BJ (cell line): Measurements from ENCODE around the gene OSTF1. TPM values are rescaled to one million over a fixed set of nuclear protein-coding genes. Genes with fewer than 3 reads are reported as not detected.

Experiments
- CTCF ChIA-PET: fragments of 350-600 bp; formaldehyde crosslinking; extraction: SDS; loops from one replicate; lab custom pipeline; 2021; ENCODE audit warnings: antibody characterized with exemption, inconsistent platforms; lab: Yijun Ruan, JAX
- POLR2A ChIA-PET: fragments of 300-600 bp; sonication (Branson Sonifier 250); formaldehyde crosslinking; extraction: SDS; loops from one replicate; lab custom pipeline; 2021; ENCODE audit warnings: antibody characterized with exemption; lab: Charles Lee
- DNase-seq: peaks from one replicate; pipeline ENCODE4 v3.0.0-alpha.2; 2011; ENCODE audit warnings: low read depth
- H3K27me3 ChIP-seq: 2 replicates; pipeline ENCODE4 v1.6.0; 2011; ENCODE audit warnings: low read length; ENCODE audit not compliant: control insufficient read depth, insufficient read depth
- H3K36me3 ChIP-seq: 2 replicates; pipeline ENCODE4 v1.5.1; 2011; ENCODE audit warnings: low read length; ENCODE audit not compliant: control insufficient read depth, insufficient read depth
- H3K4me3 ChIP-seq: 2 replicates; pipeline ENCODE4 v1.5.1; 2011; ENCODE audit warnings: low read depth, mild to moderate bottlenecking, control low read depth, low read length
- CTCF ChIP-seq: IDR thresholded peaks from 2 replicates; pipeline ENCODE4 v1.5.1; 2011; ENCODE audit warnings: low read depth, mild to moderate bottlenecking, control low read depth, inconsistent platforms, low read length, moderate library complexity; ENCODE audit not compliant: insufficient read depth
- polyA plus RNA-seq: library from polyadenylated mRNA; depleted of rRNA; stranded (reverse); fragments of >200 nt; gene quantifications from 2 replicates; pipeline ENCODE4 v1.2.3, GENCODE V29; 2011

Gene OSTF1
- polyA plus RNA-seq, 1 experiment: 15.5 TPM

DNA sequence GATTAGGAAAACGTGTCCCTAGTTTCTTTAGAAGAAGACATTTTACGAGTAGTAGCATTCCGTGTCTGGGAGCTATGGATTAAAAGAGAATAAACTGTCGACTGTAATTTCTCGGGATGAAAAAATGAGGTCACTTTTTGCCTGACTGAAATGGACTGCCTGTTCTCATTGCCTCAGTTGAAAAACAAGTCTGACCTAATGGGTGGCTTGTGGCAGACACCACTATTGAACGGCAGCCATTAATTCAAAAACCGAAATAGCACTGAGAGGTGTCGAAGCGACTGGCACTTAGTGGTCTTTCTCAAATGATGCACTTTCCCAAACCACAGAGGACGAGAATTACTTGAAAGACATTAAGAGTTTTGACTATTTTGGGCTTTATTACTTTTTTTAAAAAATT is 35.4 kb downstream of the OSTF1 start:
- no peak for TF ChIP-seq CTCF
- no peak overlapping the region for H3K4me3 ChIP-seq
- ChIA-PET CTCF (interaction anchor here (0.9 kb wide), 1 partner anchor 171 kb away, joined by 3 read pairs; no protein-coding TSS in a partner anchor), POLR2A (no interaction called here)
- DNase-seq: no peak
- H3K36me3 ChIP-seq: peaks cover 2% of the 10 kb centered on the region
- H3K27me3 ChIP-seq: no peaks in the 10 kb centered on the region

DNA sequence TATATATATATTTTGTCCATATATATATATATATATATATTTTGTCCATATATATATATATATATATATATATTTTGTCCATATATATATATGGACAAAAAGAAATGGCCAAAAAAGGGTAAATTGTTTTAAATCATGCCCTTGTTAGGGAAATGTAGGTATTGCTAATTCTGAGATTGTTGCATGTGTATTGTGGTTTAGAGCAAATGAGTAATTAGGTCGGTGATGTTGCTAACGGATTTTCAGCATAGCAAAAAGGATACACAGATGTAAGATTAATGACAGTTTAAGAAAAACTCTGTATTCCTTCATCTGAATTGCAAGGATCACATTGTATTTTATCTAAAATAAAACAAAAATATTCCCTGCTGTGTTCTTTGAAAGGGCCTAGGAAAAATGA is 40.2 kb downstream of the OSTF1 start:
- TF ChIP-seq CTCF: no peak
- DNase-seq: no peak
- ChIA-PET POLR2A (no interaction called here), CTCF (no interaction called here)
- no peaks in the 10 kb centered on the region; the same call in 1 of the 2 replicates for H3K36me3 ChIP-seq
- H3K27me3 ChIP-seq: no peaks in the 10 kb centered on the region
- no peak overlapping the region for H3K4me3 ChIP-seq

GRCh38 chr9:75130172-75130571 is 41.9 kb downstream of the OSTF1 start:
- ChIA-PET CTCF (interaction anchor here (1.1 to 1.6 kb wide), 2 partner anchors 12 to 38 kb away, joined by 3 read pairs; no protein-coding TSS in a partner anchor), POLR2A (no interaction called here)
- no peak for DNase-seq
- H3K36me3 ChIP-seq: no peaks in the 10 kb centered on the region; the same call in none of the 2 replicates
- TF ChIP-seq CTCF: no peak
- H3K4me3 ChIP-seq: no peak overlapping the region
- H3K27me3 ChIP-seq: no peaks in the 10 kb centered on the region

- Histone ChIP-seq H3K36me3 (no peaks in the 10 kb centered on the region; the same call in none of the 2 replicates), H3K4me3 (no peak overlapping the region), H3K27me3 (no peaks in the 10 kb centered on the region)
- CTCF ChIA-PET: interaction anchor here (1.1 to 1.6 kb wide), 4 partner anchors 11 to 39 kb away, joined by 3 read pairs; no protein-coding TSS in a partner anchor
- DNase-seq: peak; percentile 74
- POLR2A ChIA-PET: interaction anchor here (0.6 kb wide), 1 partner anchor 589 kb away, joined by 3 read pairs; no protein-coding TSS in a partner anchor
- TF ChIP-seq CTCF: no peak
Measured at GRCh38 chr9:75130621-75131230, 42.4 kb downstream of the OSTF1 start.

- POLR2A ChIA-PET: no interaction called here
- Histone ChIP-seq H3K27me3 (no peaks in the 10 kb centered on the region), H3K36me3 (peaks cover under 1% of the 10 kb centered on the region), H3K4me3 (no peak overlapping the region)
- no peak for TF ChIP-seq CTCF
- CTCF ChIA-PET: interaction anchor here (0.8 to 1.6 kb wide), 3 partner anchors 10 to 40 kb away, joined by 3 read pairs; no protein-coding TSS in a partner anchor
- DNase-seq: no peak
Measured at GRCh38 chr9:75131700-75132099, 43.4 kb downstream of the OSTF1 start.
